Ishikawa (cell line): ENCODE results near the gene GLIS1.

ENCODE experiments used
- CEBPB ChIP-seq: IDR thresholded peaks from 2 replicates; pipeline ENCODE4 v1.6.1; 2012
- FOXM1 ChIP-seq: IDR thresholded peaks from 2 replicates; pipeline ENCODE4 v1.6.1; 2012; ENCODE audit warnings: low read depth, borderline replicate concordance
- RAD21 ChIP-seq: IDR thresholded peaks from 2 replicates; pipeline ENCODE4 v1.6.1; 2012; ENCODE audit warnings: low read depth
- TEAD4 ChIP-seq: IDR thresholded peaks from 2 replicates; pipeline ENCODE4 v1.6.1; 2012
- YY1 ChIP-seq: IDR thresholded peaks from 2 replicates; pipeline ENCODE4 v1.6.1; 2012; ENCODE audit warnings: low read depth
- TF ChIP-seq, protein P1 (sequence below): IDR thresholded peaks from 2 replicates; pipeline ENCODE4 v1.6.1; 2012; ENCODE audit warnings: low read depth, mild to moderate bottlenecking

DNA sequence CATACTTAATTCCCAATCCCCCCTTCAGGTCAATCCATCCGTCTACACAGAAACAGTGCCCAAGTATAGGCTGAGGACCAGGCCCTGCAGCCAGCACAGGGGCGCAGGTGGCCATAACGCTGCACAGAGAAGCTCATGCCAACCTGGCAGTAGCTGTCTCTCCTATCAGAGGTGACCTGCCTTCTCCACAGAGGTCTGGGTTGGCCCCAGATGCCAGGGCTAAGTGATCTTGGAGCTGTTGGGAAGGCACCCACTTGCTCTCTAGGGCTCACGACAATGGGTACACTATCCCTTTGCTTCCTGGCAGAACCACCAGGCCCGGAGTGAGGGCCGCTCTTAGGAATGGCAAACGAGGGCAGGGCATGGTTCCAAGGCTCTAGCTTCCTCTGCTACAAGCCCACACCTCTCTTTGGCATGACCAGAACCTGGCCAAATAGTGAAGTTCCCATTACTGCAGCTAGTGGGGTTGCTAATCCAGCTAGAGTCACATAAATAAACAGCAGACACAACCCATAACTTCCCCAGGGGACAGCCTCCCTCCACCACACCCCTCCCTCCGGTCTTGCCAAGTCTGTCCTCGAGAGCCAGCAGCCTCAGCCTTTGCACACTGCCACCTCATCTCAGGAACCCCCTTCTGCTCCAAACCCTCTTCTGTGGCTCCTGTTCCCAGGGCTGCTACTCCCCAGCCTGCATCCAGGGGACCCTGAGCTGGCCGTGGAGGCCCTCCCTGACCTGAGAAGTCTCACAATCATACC, 113.0 kb downstream of the GLIS1 start:
- no peak for TF ChIP-seq FOXM1
- no peak for TF ChIP-seq YY1
- no peak for TF ChIP-seq TEAD4
- no peak for TF ChIP-seq CEBPB
- TF ChIP-seq, protein P1, sequence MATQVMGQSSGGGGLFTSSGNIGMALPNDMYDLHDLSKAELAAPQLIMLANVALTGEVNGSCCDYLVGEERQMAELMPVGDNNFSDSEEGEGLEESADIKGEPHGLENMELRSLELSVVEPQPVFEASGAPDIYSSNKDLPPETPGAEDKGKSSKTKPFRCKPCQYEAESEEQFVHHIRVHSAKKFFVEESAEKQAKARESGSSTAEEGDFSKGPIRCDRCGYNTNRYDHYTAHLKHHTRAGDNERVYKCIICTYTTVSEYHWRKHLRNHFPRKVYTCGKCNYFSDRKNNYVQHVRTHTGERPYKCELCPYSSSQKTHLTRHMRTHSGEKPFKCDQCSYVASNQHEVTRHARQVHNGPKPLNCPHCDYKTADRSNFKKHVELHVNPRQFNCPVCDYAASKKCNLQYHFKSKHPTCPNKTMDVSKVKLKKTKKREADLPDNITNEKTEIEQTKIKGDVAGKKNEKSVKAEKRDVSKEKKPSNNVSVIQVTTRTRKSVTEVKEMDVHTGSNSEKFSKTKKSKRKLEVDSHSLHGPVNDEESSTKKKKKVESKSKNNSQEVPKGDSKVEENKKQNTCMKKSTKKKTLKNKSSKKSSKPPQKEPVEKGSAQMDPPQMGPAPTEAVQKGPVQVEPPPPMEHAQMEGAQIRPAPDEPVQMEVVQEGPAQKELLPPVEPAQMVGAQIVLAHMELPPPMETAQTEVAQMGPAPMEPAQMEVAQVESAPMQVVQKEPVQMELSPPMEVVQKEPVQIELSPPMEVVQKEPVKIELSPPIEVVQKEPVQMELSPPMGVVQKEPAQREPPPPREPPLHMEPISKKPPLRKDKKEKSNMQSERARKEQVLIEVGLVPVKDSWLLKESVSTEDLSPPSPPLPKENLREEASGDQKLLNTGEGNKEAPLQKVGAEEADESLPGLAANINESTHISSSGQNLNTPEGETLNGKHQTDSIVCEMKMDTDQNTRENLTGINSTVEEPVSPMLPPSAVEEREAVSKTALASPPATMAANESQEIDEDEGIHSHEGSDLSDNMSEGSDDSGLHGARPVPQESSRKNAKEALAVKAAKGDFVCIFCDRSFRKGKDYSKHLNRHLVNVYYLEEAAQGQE, result no peak
- no peak for TF ChIP-seq RAD21
